HG03159 (cell line): ENCODE data around the gene TMEM131L.

ENCODE experiments used
- ATAC-seq: cut with Tn5 transposase; IDR thresholded peaks from one replicate; pipeline ENCODE4 v1.9.1; 2021; ENCODE audit warnings: mild to moderate bottlenecking, moderate library complexity; ENCODE audit not compliant: unreplicated experiment

The TMEM131L gene

GRCh38 chr4:153518637-153519389, 52.7 kb downstream of the TMEM131L start:
- no peak for ATAC-seq

GRCh38 chr4:153519687-153520086, 53.5 kb downstream of the TMEM131L start:
- no peak for ATAC-seq

- no peak for ATAC-seq
Observed at GRCh38 chr4:153520227-153520626, 54.1 kb downstream of the TMEM131L start.

- ATAC-seq, result no peak
Observed at GRCh38 chr4:153520801-153521329, 54.7 kb downstream of the TMEM131L start.

GRCh38 chr4:153521478-153521877, 55.3 kb downstream of the TMEM131L start:
- no peak for ATAC-seq

GRCh38 chr4:153521999-153522801, 56.0 kb downstream of the TMEM131L start:
- peak; percentile 39 for ATAC-seq

GRCh38 chr4:153522802-153523094, 56.6 kb downstream of the TMEM131L start:
- peak; percentile 35 for ATAC-seq

- no peak for ATAC-seq
Observed at GRCh38 chr4:153523164-153523796, 57.1 kb downstream of the TMEM131L start.

GRCh38 chr4:153523941-153524386, 57.8 kb downstream of the TMEM131L start:
- no peak for ATAC-seq

GRCh38 chr4:153524682-153525081, 58.5 kb downstream of the TMEM131L start:
- no peak for ATAC-seq

GRCh38 chr4:153527690-153528089, 61.5 kb downstream of the TMEM131L start:
- no peak for ATAC-seq

GRCh38 chr4:153528705-153529485, 62.7 kb downstream of the TMEM131L start:
- peak; percentile 38 for ATAC-seq

- ATAC-seq, result no peak
Observed at GRCh38 chr4:153529646-153530045, 63.5 kb downstream of the TMEM131L start.

GRCh38 chr4:153530284-153530999, 64.3 kb downstream of the TMEM131L start:
- no peak for ATAC-seq

GRCh38 chr4:153531000-153531358, 64.8 kb downstream of the TMEM131L start:
- no peak for ATAC-seq

- no peak for ATAC-seq
Observed at GRCh38 chr4:153531976-153532626, 65.9 kb downstream of the TMEM131L start.

- no peak for ATAC-seq
Observed at GRCh38 chr4:153532636-153533035, 66.5 kb downstream of the TMEM131L start.

GRCh38 chr4:153533387-153533786, 67.2 kb downstream of the TMEM131L start:
- ATAC-seq, result no peak

- no peak for ATAC-seq
Observed at GRCh38 chr4:153534792-153535629, 68.9 kb downstream of the TMEM131L start.
